Measurements from ENCODE around the gene CCL24.

- TF ChIP-seq POLR2A (IDR thresholded peaks at IDR 0.05; ENCODE audit: low read depth, low read length), result no peak
- no peak for TF ChIP-seq MXI1 (IDR thresholded peaks at IDR 0.05; ENCODE audit: low read depth, low read length)
- TF ChIP-seq, protein P1, sequence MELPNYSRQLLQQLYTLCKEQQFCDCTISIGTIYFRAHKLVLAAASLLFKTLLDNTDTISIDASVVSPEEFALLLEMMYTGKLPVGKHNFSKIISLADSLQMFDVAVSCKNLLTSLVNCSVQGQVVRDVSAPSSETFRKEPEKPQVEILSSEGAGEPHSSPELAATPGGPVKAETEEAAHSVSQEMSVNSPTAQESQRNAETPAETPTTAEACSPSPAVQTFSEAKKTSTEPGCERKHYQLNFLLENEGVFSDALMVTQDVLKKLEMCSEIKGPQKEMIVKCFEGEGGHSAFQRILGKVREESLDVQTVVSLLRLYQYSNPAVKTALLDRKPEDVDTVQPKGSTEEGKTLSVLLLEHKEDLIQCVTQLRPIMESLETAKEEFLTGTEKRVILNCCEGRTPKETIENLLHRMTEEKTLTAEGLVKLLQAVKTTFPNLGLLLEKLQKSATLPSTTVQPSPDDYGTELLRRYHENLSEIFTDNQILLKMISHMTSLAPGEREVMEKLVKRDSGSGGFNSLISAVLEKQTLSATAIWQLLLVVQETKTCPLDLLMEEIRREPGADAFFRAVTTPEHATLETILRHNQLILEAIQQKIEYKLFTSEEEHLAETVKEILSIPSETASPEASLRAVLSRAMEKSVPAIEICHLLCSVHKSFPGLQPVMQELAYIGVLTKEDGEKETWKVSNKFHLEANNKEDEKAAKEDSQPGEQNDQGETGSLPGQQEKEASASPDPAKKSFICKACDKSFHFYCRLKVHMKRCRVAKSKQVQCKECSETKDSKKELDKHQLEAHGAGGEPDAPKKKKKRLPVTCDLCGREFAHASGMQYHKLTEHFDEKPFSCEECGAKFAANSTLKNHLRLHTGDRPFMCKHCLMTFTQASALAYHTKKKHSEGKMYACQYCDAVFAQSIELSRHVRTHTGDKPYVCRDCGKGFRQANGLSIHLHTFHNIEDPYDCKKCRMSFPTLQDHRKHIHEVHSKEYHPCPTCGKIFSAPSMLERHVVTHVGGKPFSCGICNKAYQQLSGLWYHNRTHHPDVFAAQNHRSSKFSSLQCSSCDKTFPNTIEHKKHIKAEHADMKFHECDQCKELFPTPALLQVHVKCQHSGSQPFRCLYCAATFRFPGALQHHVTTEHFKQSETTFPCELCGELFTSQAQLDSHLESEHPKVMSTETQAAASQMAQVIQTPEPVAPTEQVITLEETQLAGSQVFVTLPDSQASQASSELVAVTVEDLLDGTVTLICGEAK (IDR thresholded peaks at IDR 0.05; ENCODE audit: borderline replicate concordance), result no peak
- no peak for TF ChIP-seq CHD4 (IDR thresholded peaks at IDR 0.05)
- no peak for TF ChIP-seq TARDBP (IDR thresholded peaks at IDR 0.05; ENCODE audit: borderline replicate concordance)
- TF ChIP-seq CEBPZ (IDR thresholded peaks at IDR 0.05; ENCODE audit: low read depth, low read length), result no peak
- TF ChIP-seq USF2 (IDR thresholded peaks at IDR 0.05; ENCODE audit: borderline replicate concordance, low read depth, low read length), result no peak
- no peak for TF ChIP-seq EZH2 (IDR thresholded peaks at IDR 0.05; ENCODE audit: borderline replicate concordance, control insufficient read depth, low read depth, low read length)
- no peak for TF ChIP-seq NFYB (IDR thresholded peaks at IDR 0.05; ENCODE audit: insufficient read depth, low read depth, low read length)
Observed at GRCh38 chr7:75819711-75820110, 6.1 kb upstream of the CCL24 start.

All from GM12878 (cell line).